Measurements from ENCODE around the gene SDHAF4.

Gene SDHAF4

DNA sequence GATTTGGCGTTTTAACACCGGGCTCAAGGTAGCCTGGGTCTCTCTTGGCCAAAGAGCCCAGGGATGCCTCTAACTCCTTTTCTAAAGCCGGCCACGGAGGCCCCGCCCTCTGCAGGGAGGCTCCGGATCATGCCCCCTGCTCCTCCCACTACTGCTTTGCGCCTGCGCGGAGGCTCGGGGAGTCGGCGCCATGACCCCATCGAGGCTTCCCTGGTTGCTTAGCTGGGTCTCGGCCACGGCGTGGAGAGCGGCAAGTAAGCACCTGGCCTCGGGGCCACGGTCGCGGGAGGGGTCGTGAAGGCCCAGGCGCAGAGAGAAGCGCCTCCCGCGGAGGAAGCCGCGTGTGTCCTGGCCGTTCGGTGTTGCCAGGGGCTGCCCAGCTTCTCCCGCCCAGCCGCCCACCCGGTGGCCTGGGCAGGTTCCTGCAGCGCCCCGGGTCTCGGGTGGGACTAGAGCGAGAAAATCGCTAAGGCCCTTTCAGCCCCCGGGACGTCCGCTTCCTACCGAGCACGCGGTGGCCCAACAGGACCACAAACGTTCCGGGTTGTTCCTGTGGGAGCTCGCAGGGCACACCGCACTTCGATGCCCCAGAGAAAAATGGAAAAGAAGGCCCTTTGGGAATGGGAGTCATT lies at the start of gene SDHAF4:
Gene SDHAF4 (plus strand): TSS at position 180 of the 632 bp plus-strand sequence. CDS start 11 bp downstream, at position 191.
- peak within 1 kb of the TSS; percentile 93 for H3K9ac ChIP-seq (ENCODE audit: low read length)
- peak within 1 kb of the TSS; percentile 92 for H3K4me3 ChIP-seq (ENCODE audit: insufficient read depth, low read length, poor library complexity, severe bottlenecking)
- H3F3A ChIP-seq (ENCODE audit: insufficient read depth) = peaks cover 10% of the 10 kb centered on the region; the same call in 1 of the 2 replicates
- H4K20me1 ChIP-seq (ENCODE audit: low read depth, low read length) = no peaks in the 10 kb centered on the region
- H3K4me2 ChIP-seq (ENCODE audit: low read depth, low read length, poor library complexity, severe bottlenecking) = peak within 1 kb of the TSS; percentile 99
- peak within 1 kb of the TSS; percentile 98 for H2AFZ ChIP-seq (ENCODE audit: low read depth, low read length, severe bottlenecking)
- H3K9me2 ChIP-seq (replicated peaks; ENCODE audit: insufficient read depth, low read length) = no peaks in the 10 kb centered on the region
- TF ChIP-seq EZH2phosphoT487 (conservative IDR thresholded peaks at IDR 0.05; ENCODE audit: low read length) = no peak
- TF ChIP-seq, protein P1, sequence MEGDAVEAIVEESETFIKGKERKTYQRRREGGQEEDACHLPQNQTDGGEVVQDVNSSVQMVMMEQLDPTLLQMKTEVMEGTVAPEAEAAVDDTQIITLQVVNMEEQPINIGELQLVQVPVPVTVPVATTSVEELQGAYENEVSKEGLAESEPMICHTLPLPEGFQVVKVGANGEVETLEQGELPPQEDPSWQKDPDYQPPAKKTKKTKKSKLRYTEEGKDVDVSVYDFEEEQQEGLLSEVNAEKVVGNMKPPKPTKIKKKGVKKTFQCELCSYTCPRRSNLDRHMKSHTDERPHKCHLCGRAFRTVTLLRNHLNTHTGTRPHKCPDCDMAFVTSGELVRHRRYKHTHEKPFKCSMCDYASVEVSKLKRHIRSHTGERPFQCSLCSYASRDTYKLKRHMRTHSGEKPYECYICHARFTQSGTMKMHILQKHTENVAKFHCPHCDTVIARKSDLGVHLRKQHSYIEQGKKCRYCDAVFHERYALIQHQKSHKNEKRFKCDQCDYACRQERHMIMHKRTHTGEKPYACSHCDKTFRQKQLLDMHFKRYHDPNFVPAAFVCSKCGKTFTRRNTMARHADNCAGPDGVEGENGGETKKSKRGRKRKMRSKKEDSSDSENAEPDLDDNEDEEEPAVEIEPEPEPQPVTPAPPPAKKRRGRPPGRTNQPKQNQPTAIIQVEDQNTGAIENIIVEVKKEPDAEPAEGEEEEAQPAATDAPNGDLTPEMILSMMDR (IDR thresholded peaks at IDR 0.05; ENCODE audit: insufficient read depth, low read length, poor library complexity, severe bottlenecking) = no peak
- no peaks in the 10 kb centered on the region for H3K27me3 ChIP-seq (ENCODE audit: low read length)
- no peaks in the 10 kb centered on the region for H3K9me3 ChIP-seq (ENCODE audit: insufficient read depth, low read length)
- peaks cover 4% of the 10 kb centered on the region for H3K36me3 ChIP-seq (ENCODE audit: low read length)
- H3K79me2 ChIP-seq (ENCODE audit: insufficient read depth, low read length) = peaks cover 7% of the 10 kb centered on the region
- H3K27ac ChIP-seq (ENCODE audit: low read depth, low read length) = peak within 1 kb of the TSS; percentile 52

DNA sequence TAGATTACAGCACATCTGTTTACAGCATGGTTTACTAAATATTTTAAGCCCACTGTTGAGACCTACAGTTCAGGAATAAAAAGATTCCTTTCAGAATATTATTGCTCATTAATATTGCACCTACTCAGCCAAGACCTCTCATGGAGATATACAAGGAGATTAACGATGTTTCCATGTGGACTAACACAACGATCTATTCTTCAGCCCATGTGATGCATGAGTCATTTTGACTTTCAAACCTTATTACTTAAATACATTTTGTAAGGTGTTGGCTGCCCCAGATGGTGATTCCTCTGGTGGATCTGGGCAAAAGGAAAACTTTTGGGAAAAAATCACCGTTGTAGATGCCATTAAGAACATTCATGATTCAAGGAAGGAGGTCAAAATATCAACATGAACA lies 48.0 kb upstream of the SDHAF4 start:
- Histone ChIP-seq H3K4me3 (ENCODE audit: insufficient read depth, low read length, poor library complexity, severe bottlenecking) (no peak overlapping the region), H3K4me2 (ENCODE audit: low read depth, low read length, poor library complexity, severe bottlenecking) (no peak overlapping the region), H3F3A (ENCODE audit: insufficient read depth) (no peaks in the 10 kb centered on the region), H3K9me3 (ENCODE audit: insufficient read depth, low read length) (no peaks in the 10 kb centered on the region), H3K79me2 (ENCODE audit: insufficient read depth, low read length) (no peaks in the 10 kb centered on the region), H4K20me1 (ENCODE audit: low read depth, low read length) (no peaks in the 10 kb centered on the region), H3K27me3 (ENCODE audit: low read length) (no peaks in the 10 kb centered on the region), H3K27ac (ENCODE audit: low read depth, low read length) (no peak overlapping the region), H2AFZ (ENCODE audit: low read depth, low read length, severe bottlenecking) (no peak overlapping the region), H3K9me2 (replicated peaks; ENCODE audit: insufficient read depth, low read length) (no peaks in the 10 kb centered on the region), H3K36me3 (ENCODE audit: low read length) (peaks cover 3% of the 10 kb centered on the region; the same call in 1 of the 2 replicates), H3K9ac (ENCODE audit: low read length) (no peak overlapping the region)
- no peak for TF ChIP-seq EZH2phosphoT487 (conservative IDR thresholded peaks at IDR 0.05; ENCODE audit: low read length)
- TF ChIP-seq, protein P1 (IDR thresholded peaks at IDR 0.05; ENCODE audit: insufficient read depth, low read length, poor library complexity, severe bottlenecking) = no peak

DNA sequence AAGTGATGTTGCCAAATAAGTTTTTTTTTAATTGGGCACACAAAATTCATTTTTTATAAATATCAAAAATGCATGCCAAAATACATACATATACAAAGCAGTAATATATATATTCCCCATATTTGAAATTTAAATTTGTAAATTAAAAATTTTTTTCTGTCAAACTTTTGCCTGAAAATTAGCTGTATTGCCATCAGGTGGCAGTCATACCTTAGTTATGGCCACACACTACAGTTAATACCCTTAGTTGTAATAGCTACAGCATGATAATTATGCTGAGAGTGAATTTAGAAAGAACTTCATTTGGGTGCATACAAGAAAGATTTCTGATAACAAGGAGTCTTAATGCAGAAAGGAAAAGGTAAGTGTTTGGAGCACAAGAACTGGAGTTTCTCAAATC lies 46.2 kb upstream of the SDHAF4 start:
- no peak for TF ChIP-seq EZH2phosphoT487 (conservative IDR thresholded peaks at IDR 0.05; ENCODE audit: low read length)
- TF ChIP-seq, protein P1 (IDR thresholded peaks at IDR 0.05; ENCODE audit: insufficient read depth, low read length, poor library complexity, severe bottlenecking) = peak; percentile 24
- no peak overlapping the region for H3K4me3 ChIP-seq (ENCODE audit: insufficient read depth, low read length, poor library complexity, severe bottlenecking)

More for the DNA sequence above, 46.2 kb upstream of the SDHAF4 start:
- no peak overlapping the region for H3K9ac ChIP-seq (ENCODE audit: low read length)
- no peaks in the 10 kb centered on the region for H3K27me3 ChIP-seq (ENCODE audit: low read length)
- H3K4me2 ChIP-seq (ENCODE audit: low read depth, low read length, poor library complexity, severe bottlenecking) = no peak overlapping the region
- no peaks in the 10 kb centered on the region for H3K79me2 ChIP-seq (ENCODE audit: insufficient read depth, low read length)
- H3F3A ChIP-seq (ENCODE audit: insufficient read depth) = no peaks in the 10 kb centered on the region
- no peaks in the 10 kb centered on the region for H3K9me3 ChIP-seq (ENCODE audit: insufficient read depth, low read length)
- H3K36me3 ChIP-seq (ENCODE audit: low read length) = peaks cover 12% of the 10 kb centered on the region; the same call in 1 of the 2 replicates
- H2AFZ ChIP-seq (ENCODE audit: low read depth, low read length, severe bottlenecking) = no peak overlapping the region
- H3K9me2 ChIP-seq (replicated peaks; ENCODE audit: insufficient read depth, low read length) = no peaks in the 10 kb centered on the region
- H3K27ac ChIP-seq (ENCODE audit: low read depth, low read length) = no peak overlapping the region
- no peaks in the 10 kb centered on the region for H4K20me1 ChIP-seq (ENCODE audit: low read depth, low read length)

All from SU-DHL-6 (cell line).